Activated CD4-positive, alpha-beta T cell treated with anti-CD3 and anti-CD28 coated beads for 48 hours (primary cell): ENCODE measurements around the gene AGXT2.
A peak's percentile ranks its signal among the peaks of the same experiment; 100 is the strongest.

ENCODE experiments used
- DNase-seq: peaks from one replicate; pipeline ENCODE4 v3.0.0-alpha.2; 2020

AGXT2 gene

DNA sequence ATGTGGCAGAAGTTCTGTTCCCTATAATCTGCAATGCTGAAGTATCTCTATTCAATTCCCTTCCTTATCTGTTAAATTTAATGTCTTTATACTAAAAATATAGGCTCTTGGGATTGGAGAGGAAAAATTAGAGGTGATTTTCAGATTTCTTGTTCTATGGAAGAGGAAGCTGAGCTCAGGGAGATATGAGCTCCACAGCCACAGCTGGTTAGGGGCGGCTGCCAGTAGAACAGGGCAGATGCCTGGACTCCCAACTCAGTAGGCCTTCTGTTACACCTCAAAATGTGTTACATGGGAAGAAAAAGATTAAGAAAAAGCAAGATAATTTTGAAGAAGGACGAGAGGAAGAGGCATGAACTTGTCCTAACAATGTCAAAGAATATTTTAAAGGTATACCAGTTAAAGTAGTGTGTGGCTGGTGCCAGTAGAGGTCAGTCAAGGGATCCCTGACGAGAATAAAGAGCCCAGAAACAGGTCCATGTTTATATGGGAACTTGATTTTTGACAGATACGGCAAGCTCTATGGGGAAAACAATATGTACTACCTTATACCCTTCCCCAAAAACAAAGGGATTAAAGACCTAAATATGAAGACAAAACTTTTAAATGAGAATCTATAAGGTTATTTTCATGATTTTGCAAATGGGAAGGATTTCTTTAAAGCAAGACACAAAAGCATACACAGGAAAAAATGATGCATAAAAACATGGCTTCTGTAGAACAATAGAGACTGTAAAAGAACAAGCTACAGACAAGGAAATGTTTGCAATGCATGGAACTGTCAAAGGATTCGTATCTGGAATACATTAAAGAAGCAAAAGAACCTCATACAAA is 89.7 kb downstream of the AGXT2 start:
- peak; percentile 10 for DNase-seq

DNA sequence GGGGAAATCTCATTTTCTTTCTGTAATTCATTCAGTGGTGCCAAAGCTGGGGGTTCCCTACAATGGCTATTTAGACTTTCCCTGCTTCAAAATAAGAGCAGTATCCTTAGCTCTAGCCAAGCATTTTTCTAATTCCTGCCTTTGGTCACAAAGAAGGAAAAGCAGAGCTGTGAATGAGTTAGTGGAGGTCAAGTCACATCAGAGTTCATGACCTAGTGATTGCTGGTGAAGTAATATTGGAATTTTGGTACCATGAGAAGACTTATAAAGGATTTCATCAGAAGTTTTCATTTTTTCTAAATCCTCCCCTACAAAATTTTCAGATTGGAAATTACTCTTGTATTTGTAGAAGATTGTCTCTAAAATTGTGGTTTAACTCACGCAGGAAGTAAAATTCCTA is 90.4 kb downstream of the AGXT2 start:
- no peak for DNase-seq
